Endothelial cell of coronary artery (primary cell): ENCODE results near the gene VPS50. TPM values are rescaled to one million over a fixed set of nuclear protein-coding genes. Genes with fewer than 3 reads are reported as not detected.

Experiments used
- total RNA-seq: library from RNA; depleted of rRNA; stranded (reverse); fragments of >200 nt; gene quantifications from 2 replicates; pipeline ENCODE4 v1.2.3, GENCODE V29; 2014

The VPS50 gene
- 30.2 and 33.3 TPM in 2 replicates for total RNA-seq

GRCh38 chr7:93231799-93232672 lies at the start of gene VPS50:
VPS50 (plus strand) TSS chr7:93232366; CDS start chr7:93232468, 102 bp downstream.

GRCh38 chr7:93226310-93226709 lies 5.9 kb upstream of the VPS50 start, which contains the start of gene HEPACAM2:
HEPACAM2 (minus strand) TSS chr7:93226469.

Other genes with a start within 250 kb of the VPS50 start
- 10.7 and 16.0 TPM in 2 replicates for gene SAMD9, start 114.4 kb upstream of the VPS50 start, total RNA-seq
- 9.9 and 15.0 TPM in 2 replicates for gene SAMD9L, start 84.0 kb upstream of the VPS50 start, total RNA-seq
- not detected in 2 replicates for gene HEPACAM2, start 5.9 kb upstream of the VPS50 start, total RNA-seq